ENCODE results near the gene HPSE2.

Gene HPSE2

DNA sequence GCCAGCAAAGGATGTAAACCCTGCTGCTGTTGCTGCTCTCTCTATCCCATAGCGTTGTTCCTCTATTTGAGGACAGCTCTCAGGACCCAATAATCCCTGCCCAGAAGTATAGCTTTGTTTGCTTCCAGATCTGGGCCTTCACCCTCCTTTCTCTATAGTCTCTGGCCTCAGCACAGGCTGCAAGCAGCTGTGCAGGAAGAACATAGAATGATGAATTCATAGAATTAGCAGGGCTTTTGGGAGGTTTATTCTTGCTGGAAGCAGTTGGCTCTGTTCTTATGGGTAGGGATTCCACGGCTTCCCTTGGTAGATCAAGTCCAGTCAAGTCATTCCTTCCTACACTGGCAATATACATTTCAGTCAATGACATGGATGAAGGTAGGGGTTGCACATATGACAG, 354.7 kb downstream of the HPSE2 start:
- TF ChIP-seq, protein P1, sequence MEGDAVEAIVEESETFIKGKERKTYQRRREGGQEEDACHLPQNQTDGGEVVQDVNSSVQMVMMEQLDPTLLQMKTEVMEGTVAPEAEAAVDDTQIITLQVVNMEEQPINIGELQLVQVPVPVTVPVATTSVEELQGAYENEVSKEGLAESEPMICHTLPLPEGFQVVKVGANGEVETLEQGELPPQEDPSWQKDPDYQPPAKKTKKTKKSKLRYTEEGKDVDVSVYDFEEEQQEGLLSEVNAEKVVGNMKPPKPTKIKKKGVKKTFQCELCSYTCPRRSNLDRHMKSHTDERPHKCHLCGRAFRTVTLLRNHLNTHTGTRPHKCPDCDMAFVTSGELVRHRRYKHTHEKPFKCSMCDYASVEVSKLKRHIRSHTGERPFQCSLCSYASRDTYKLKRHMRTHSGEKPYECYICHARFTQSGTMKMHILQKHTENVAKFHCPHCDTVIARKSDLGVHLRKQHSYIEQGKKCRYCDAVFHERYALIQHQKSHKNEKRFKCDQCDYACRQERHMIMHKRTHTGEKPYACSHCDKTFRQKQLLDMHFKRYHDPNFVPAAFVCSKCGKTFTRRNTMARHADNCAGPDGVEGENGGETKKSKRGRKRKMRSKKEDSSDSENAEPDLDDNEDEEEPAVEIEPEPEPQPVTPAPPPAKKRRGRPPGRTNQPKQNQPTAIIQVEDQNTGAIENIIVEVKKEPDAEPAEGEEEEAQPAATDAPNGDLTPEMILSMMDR (IDR thresholded peaks at IDR 0.05; ENCODE audit: unreplicated experiment in 3 of 3): no peak
- H3K4me3 Mint-ChIP-seq: no peak overlapping the region
- H3K36me3 Mint-ChIP-seq (ENCODE audit: low read depth): no peaks in the 10 kb centered on the region
- H3K27ac Mint-ChIP-seq: no peak overlapping the region
- no peaks in the 10 kb centered on the region for H3K9me3 Mint-ChIP-seq
- H3K27me3 Mint-ChIP-seq (ENCODE audit: low read depth): no peaks in the 10 kb centered on the region
- H3K4me1 Mint-ChIP-seq: peaks cover 22% of the 10 kb centered on the region

DNA sequence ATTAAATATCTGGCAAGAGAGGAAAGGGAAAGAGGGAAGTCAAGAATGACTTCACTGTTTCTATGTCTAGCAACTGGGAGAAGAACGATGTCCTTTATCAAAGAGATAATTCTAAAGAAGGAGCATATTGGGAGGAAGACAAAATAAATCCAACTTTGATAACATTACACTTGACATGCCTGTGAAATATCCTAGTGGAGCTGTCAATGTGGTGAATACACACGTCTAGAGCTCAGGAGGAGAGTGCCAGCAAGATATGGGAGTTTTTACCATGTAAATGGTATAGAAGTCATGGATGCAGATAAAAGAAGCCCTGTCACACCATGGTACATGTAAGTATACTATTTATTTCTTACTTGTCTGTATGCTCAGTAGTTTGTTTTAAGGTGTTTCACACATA, 356.7 kb downstream of the HPSE2 start:
- Mint-ChIP-seq H3K27ac (no peak overlapping the region), H3K27me3 (ENCODE audit: low read depth) (no peaks in the 10 kb centered on the region), H3K4me1 (peaks cover 22% of the 10 kb centered on the region), H3K9me3 (no peaks in the 10 kb centered on the region), H3K4me3 (no peak overlapping the region), H3K36me3 (ENCODE audit: low read depth) (no peaks in the 10 kb centered on the region)
- TF ChIP-seq, protein P1 (IDR thresholded peaks at IDR 0.05; ENCODE audit: unreplicated experiment in 3 of 3): no peak

DNA sequence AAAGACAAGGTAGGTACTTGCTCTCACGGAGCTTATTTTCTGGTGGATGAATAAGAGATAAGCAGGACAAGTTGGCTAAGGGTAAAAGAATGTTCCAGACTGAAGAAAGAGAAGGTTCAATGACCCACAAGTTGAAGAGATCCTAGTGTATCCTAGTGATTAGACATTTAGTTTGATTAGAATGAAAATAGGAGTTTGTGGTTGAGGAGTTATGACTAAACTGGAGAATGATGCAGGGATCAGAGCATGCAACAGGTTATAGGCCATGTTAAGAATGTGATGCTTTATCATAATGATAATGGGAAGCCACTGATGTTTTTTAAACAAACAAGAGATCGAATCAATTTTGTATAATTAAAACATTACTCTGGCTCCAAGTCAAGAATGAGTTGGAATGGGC, 357.2 kb downstream of the HPSE2 start:
- TF ChIP-seq, protein P1 (IDR thresholded peaks at IDR 0.05; ENCODE audit: unreplicated experiment in 3 of 3): no peak
- H3K4me3 Mint-ChIP-seq: no peak overlapping the region
- H3K9me3 Mint-ChIP-seq: no peaks in the 10 kb centered on the region
- H3K36me3 Mint-ChIP-seq (ENCODE audit: low read depth): no peaks in the 10 kb centered on the region
- H3K27me3 Mint-ChIP-seq (ENCODE audit: low read depth): no peaks in the 10 kb centered on the region
- no peak overlapping the region for H3K27ac Mint-ChIP-seq
- peaks cover 22% of the 10 kb centered on the region for H3K4me1 Mint-ChIP-seq

DNA sequence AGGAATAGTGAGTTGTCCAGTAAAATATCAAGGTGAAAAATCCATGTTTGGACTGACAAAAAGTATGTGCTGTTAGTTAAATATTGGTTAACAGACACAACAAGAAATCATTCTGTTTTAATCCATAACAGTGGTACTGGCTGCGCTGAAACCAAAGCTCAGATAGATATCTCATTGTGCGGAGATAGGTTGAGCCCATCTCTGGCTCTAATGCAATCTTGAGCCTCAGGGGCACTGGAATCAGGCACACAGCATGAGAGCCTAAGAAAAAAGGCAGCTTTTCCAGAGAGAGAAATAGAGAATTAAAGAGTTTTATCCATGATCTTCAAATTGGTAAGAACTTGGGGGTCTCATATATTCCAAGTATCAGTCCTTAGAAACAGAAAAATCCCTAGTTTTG, 373.7 kb downstream of the HPSE2 start:
- H3K9me3 Mint-ChIP-seq: peaks cover 16% of the 10 kb centered on the region
- no peak overlapping the region for H3K27ac Mint-ChIP-seq
- no peaks in the 10 kb centered on the region for H3K36me3 Mint-ChIP-seq (ENCODE audit: low read depth)
- H3K4me1 Mint-ChIP-seq: no peaks in the 10 kb centered on the region
- no peak overlapping the region for H3K4me3 Mint-ChIP-seq
- TF ChIP-seq, protein P1 (IDR thresholded peaks at IDR 0.05; ENCODE audit: unreplicated experiment in 3 of 3): no peak
- H3K27me3 Mint-ChIP-seq (ENCODE audit: low read depth): no peaks in the 10 kb centered on the region

DNA sequence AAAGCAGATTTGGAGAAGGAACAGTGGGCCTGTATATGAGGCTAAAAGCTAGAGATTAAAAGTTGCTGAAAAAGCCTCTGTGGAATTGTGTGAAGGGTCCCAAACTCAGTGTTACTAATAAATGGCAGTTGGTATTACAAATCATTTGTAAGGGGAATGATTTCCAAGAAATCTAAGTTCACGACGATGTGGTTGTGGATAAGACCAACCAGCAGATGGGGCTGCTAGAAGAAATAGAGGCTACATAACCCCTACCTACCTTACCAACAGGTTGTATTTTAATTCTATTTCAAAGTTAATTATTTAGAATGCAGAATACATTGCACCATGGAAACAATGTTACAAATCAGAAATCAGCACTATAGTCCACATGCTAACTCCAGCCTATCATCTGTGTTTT, 377.1 kb downstream of the HPSE2 start:
- no peaks in the 10 kb centered on the region for H3K36me3 Mint-ChIP-seq (ENCODE audit: low read depth)
- H3K27me3 Mint-ChIP-seq (ENCODE audit: low read depth): no peaks in the 10 kb centered on the region
- no peaks in the 10 kb centered on the region for H3K9me3 Mint-ChIP-seq
- no peak overlapping the region for H3K27ac Mint-ChIP-seq
- H3K4me3 Mint-ChIP-seq: no peak overlapping the region
- no peaks in the 10 kb centered on the region for H3K4me1 Mint-ChIP-seq
- TF ChIP-seq, protein P1 (IDR thresholded peaks at IDR 0.05; ENCODE audit: unreplicated experiment in 3 of 3): peak in 1 of 3 experiments; percentile 8

DNA sequence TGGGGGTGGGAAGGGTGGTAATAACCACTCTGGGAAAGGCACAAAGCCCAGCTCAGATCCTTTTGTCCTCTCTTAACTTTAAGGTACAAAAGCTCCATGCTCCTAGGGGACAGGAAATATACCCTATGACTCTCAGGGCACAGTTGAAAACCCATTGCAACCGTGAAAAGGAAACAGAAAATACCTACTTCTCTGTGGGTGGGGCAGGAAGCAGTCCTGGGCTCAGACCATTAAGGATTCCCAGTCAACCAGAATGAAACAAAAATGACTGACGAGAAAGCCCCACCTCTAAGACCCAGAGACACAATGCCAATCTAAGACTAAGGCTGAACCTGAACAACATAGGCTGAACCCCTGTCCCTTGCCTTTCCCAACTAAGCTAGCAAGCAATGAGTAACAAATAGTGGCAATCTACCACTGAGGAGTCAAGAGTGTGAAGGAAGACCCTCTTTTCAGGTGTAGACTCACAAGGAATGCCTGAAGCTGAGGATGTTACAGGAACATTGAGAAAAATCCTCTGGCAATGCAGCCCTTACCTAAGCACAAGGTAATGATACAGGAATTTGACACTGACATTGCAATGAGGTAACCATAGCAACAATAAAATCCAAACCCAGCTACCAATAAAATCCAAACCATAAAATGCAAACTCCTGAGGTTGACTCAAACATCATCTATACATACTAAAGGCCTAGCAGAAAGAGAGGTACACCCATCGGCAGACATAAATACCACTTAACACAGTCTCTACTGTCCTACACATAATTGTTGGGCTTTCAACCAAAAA, 380.1 kb downstream of the HPSE2 start:
- TF ChIP-seq, protein P1 (IDR thresholded peaks at IDR 0.05; ENCODE audit: unreplicated experiment in 3 of 3): no peak
- no peak overlapping the region for H3K4me3 Mint-ChIP-seq
- H3K4me1 Mint-ChIP-seq: no peaks in the 10 kb centered on the region
- no peak overlapping the region for H3K27ac Mint-ChIP-seq
- no peaks in the 10 kb centered on the region for H3K27me3 Mint-ChIP-seq (ENCODE audit: low read depth)
- H3K36me3 Mint-ChIP-seq (ENCODE audit: low read depth): no peaks in the 10 kb centered on the region
- no peaks in the 10 kb centered on the region for H3K9me3 Mint-ChIP-seq
